WERI-Rb-1 (cell line): ENCODE results near the gene PLEKHG3.
"Not testable (repeated sequence)": the region's sequence is repeated elsewhere in the genome, so short reads cannot be mapped to it uniquely, and the experiment has no call there.

Experiments
- DNase-seq: peaks from one replicate; pipeline ENCODE4 v3.0.0-alpha.2; 2020
- H3K27ac ChIP-seq: fragments of 250-450 bp; sonication (Bioruptor Pico); 2 replicates; pipeline ENCODE4 v1.5.1; 2020; ENCODE audit warnings: mild to moderate bottlenecking, moderate library complexity
- H3K27me3 ChIP-seq: fragments of 250-450 bp; sonication (Bioruptor Pico); 2 replicates; pipeline ENCODE4 v1.5.1; 2021; ENCODE audit warnings: mild to moderate bottlenecking, low read depth, moderate library complexity; ENCODE audit not compliant: insufficient read depth, severe bottlenecking
- H3K36me3 ChIP-seq: fragments of 250-450 bp; sonication (Bioruptor Pico); 2 replicates; pipeline ENCODE4 v1.5.1; 2020; ENCODE audit warnings: mild to moderate bottlenecking, moderate library complexity
- H3K4me3 ChIP-seq: 2 replicates; pipeline ENCODE4 v1.5.1; 2011; ENCODE audit warnings: low read depth, mild to moderate bottlenecking, control low read depth, low read length
- H3K9me3 ChIP-seq: fragments of 250-450 bp; sonication (Bioruptor Pico); 2 replicates; pipeline ENCODE4 v1.5.1; 2021; ENCODE audit warnings: mild to moderate bottlenecking, moderate library complexity; ENCODE audit not compliant: severe bottlenecking
- TF ChIP-seq, protein P1 (sequence below): IDR thresholded peaks from 2 replicates; pipeline ENCODE4 v1.5.1; 2011; ENCODE audit warnings: low read depth, mild to moderate bottlenecking, control low read depth, inconsistent platforms, low read length

The PLEKHG3 gene

GRCh38 chr14:64704143-64704742, at the start of gene PLEKHG3:
PLEKHG3 (plus strand) TSS chr14:64704424; CDS start chr14:64727632, 23,208 bp downstream.
- H3K36me3 ChIP-seq: no peaks in the 10 kb centered on the region
- no peaks in the 10 kb centered on the region for H3K27me3 ChIP-seq
- DNase-seq: peak; percentile 81
- peak within 1 kb of the TSS; percentile 78 for H3K4me3 ChIP-seq
- TF ChIP-seq, protein P1, sequence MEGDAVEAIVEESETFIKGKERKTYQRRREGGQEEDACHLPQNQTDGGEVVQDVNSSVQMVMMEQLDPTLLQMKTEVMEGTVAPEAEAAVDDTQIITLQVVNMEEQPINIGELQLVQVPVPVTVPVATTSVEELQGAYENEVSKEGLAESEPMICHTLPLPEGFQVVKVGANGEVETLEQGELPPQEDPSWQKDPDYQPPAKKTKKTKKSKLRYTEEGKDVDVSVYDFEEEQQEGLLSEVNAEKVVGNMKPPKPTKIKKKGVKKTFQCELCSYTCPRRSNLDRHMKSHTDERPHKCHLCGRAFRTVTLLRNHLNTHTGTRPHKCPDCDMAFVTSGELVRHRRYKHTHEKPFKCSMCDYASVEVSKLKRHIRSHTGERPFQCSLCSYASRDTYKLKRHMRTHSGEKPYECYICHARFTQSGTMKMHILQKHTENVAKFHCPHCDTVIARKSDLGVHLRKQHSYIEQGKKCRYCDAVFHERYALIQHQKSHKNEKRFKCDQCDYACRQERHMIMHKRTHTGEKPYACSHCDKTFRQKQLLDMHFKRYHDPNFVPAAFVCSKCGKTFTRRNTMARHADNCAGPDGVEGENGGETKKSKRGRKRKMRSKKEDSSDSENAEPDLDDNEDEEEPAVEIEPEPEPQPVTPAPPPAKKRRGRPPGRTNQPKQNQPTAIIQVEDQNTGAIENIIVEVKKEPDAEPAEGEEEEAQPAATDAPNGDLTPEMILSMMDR: no peak
- no peaks in the 10 kb centered on the region for H3K9me3 ChIP-seq
- H3K27ac ChIP-seq: peak within 1 kb of the TSS; percentile 60

GRCh38 chr14:64654901-64655300, 49.3 kb upstream of the PLEKHG3 start:
- Histone ChIP-seq H3K4me3 (no peak overlapping the region), H3K27me3 (no peaks in the 10 kb centered on the region), H3K36me3 (no peaks in the 10 kb centered on the region), H3K9me3 (no peaks in the 10 kb centered on the region), H3K27ac (no peak overlapping the region)
- DNase-seq: no peak
- TF ChIP-seq, protein P1: no peak

GRCh38 chr14:64656986-64657385, 47.2 kb upstream of the PLEKHG3 start:
- DNase-seq: no peak
- H3K27ac ChIP-seq: no peak overlapping the region

GRCh38 chr14:64658201-64658600, 46.0 kb upstream of the PLEKHG3 start:
- no peaks in the 10 kb centered on the region for H3K9me3 ChIP-seq
- DNase-seq: no peak
- no peak overlapping the region for H3K27ac ChIP-seq
- H3K27me3 ChIP-seq: no peaks in the 10 kb centered on the region
- no peaks in the 10 kb centered on the region for H3K36me3 ChIP-seq
- TF ChIP-seq, protein P1: no peak
- H3K4me3 ChIP-seq: no peak overlapping the region

More at GRCh38 chr14:64656986-64657385, 47.2 kb upstream of the PLEKHG3 start:
- Histone ChIP-seq H3K4me3 (no peak overlapping the region), H3K9me3 (no peaks in the 10 kb centered on the region), H3K36me3 (no peaks in the 10 kb centered on the region), H3K27me3 (no peaks in the 10 kb centered on the region)
- TF ChIP-seq, protein P1: no peak

GRCh38 chr14:64658700-64659264, 45.4 kb upstream of the PLEKHG3 start:
- H3K4me3 ChIP-seq, H3K36me3 ChIP-seq, H3K27me3 ChIP-seq, H3K9me3 ChIP-seq, H3K27ac ChIP-seq, DNase-seq: not testable (repeated sequence)

GRCh38 chr14:64659366-64659765, 44.9 kb upstream of the PLEKHG3 start:
- no peaks in the 10 kb centered on the region for H3K9me3 ChIP-seq
- H3K36me3 ChIP-seq: no peaks in the 10 kb centered on the region
- TF ChIP-seq, protein P1: no peak
- H3K27ac ChIP-seq: no peak overlapping the region
- no peaks in the 10 kb centered on the region for H3K27me3 ChIP-seq
- no peak overlapping the region for H3K4me3 ChIP-seq
- no peak for DNase-seq
